Right atrium auricular region (tissue), 2 donors: ENCODE results near the gene R3HCC1L. TPM values are rescaled to one million over a fixed set of nuclear protein-coding genes. Genes with fewer than 3 reads are reported as not detected.

ENCODE experiments used
- DNase-seq: peaks from one replicate; pipeline ENCODE4 v3.0.0-alpha.2; 2019; ENCODE audit warnings: low spot score
- H3K27ac ChIP-seq, 2 donors: fragments of 200-600 bp; sonication (generic); 1 replicate in 1 of 2; 2 replicates in 1 of 2; pipeline ENCODE4 v1.5.1; 2016 to 2019
- H3K27me3 ChIP-seq, 2 donors: fragments of 200-600 bp; sonication (generic); one replicate each; pipeline versions ENCODE4 v1.5.1 to v1.6.0; 2017 to 2019
- H3K36me3 ChIP-seq: fragments of 200-600 bp; sonication (generic); one replicate; pipeline ENCODE4 v1.5.1; 2016
- H3K4me1 ChIP-seq, 2 donors: fragments of 200-600 bp; sonication (generic); one replicate each; pipeline versions ENCODE4 v1.5.1 to v1.6.0; 2017 to 2019
- H3K4me3 ChIP-seq, 2 donors: fragments of 200-600 bp; sonication (generic); 1 replicate in 1 of 2; 2 replicates in 1 of 2; pipeline ENCODE4 v1.5.1; 2017 to 2019; ENCODE audit warnings: mild to moderate bottlenecking in 1 of 2, moderate library complexity in 1 of 2
- H3K9me3 ChIP-seq, 2 donors: fragments of 200-600 bp; sonication (generic); one replicate each; pipeline ENCODE4 v1.5.1; 2019
- CTCF ChIP-seq, 2 donors: fragments of 200-600 bp; sonication (generic); IDR thresholded peaks; one replicate each; pipeline ENCODE4 v1.5.1; 2019; ENCODE audit warnings: antibody characterized with exemption in 2 of 2
- total RNA-seq, 2 donors: library from RNA; depleted of rRNA; stranded (reverse); fragments of >200 nt; gene quantifications; one replicate each; pipeline ENCODE4 v1.1.0, GENCODE V29; 2016

Gene R3HCC1L
- total RNA-seq, 2 donors from 2014 or later: 4.0 to 5.2 TPM

DNA sequence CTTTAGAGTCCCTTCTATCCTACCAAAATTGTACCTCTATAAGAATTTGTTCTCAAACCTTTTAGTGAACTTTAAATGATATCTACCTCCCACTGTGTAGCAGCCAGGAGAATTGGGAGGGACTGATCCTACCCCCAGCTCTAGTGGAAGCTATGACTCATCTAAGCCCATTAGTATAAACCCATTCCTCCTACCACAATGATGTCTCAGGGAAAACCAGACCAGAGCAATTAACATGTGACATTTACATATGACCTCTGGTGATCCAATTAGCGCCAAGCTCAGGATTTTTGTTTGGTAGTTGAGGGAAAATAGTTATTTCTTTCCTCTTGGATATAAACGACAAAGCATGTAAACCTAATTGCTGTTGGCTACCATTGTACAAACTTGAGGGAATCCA is 33.1 kb upstream of the R3HCC1L start:
- Histone ChIP-seq H3K36me3 (no peaks in the 10 kb centered on the region), H3K27ac (no peak overlapping the region), H3K4me1 (no peaks in the 10 kb centered on the region), H3K27me3 (no peaks in the 10 kb centered on the region), H3K9me3 (no peaks in the 10 kb centered on the region), H3K4me3 (no peak overlapping the region)
- DNase-seq: no peak
- TF ChIP-seq CTCF (IDR thresholded peaks at IDR 0.05): no peak

GRCh38 chr10:98104125-98104524 is 30.3 kb upstream of the R3HCC1L start:
- H3K9me3 ChIP-seq: no peaks in the 10 kb centered on the region
- TF ChIP-seq CTCF (IDR thresholded peaks at IDR 0.05): no peak
- H3K27ac ChIP-seq: no peak overlapping the region

GRCh38 chr10:98106531-98106930 is 27.9 kb upstream of the R3HCC1L start:
- H3K9me3 ChIP-seq: no peaks in the 10 kb centered on the region
- H3K27me3 ChIP-seq: no peaks in the 10 kb centered on the region
- no peaks in the 10 kb centered on the region for H3K36me3 ChIP-seq
- no peak overlapping the region for H3K4me3 ChIP-seq
- DNase-seq: no peak
- H3K4me1 ChIP-seq: no peaks in the 10 kb centered on the region
- H3K27ac ChIP-seq: no peak overlapping the region
- TF ChIP-seq CTCF (IDR thresholded peaks at IDR 0.05): no peak

More at GRCh38 chr10:98104125-98104524, 30.3 kb upstream of the R3HCC1L start:
- Histone ChIP-seq H3K36me3 (no peaks in the 10 kb centered on the region), H3K27me3 (no peaks in the 10 kb centered on the region), H3K4me1 (no peaks in the 10 kb centered on the region), H3K4me3 (no peak overlapping the region)
- no peak for DNase-seq

GRCh38 chr10:98107644-98108430 is 26.6 kb upstream of the R3HCC1L start:
- no peak for TF ChIP-seq CTCF (IDR thresholded peaks at IDR 0.05)
- no peaks in the 10 kb centered on the region for H3K9me3 ChIP-seq
- H3K4me3 ChIP-seq: no peak overlapping the region
- DNase-seq: no peak
- H3K27me3 ChIP-seq: no peaks in the 10 kb centered on the region
- no peak overlapping the region for H3K27ac ChIP-seq
- no peaks in the 10 kb centered on the region for H3K36me3 ChIP-seq
- H3K4me1 ChIP-seq: no peaks in the 10 kb centered on the region

- no peak for DNase-seq
- Histone ChIP-seq H3K4me3 (no peak overlapping the region), H3K36me3 (no peaks in the 10 kb centered on the region), H3K27me3 (no peaks in the 10 kb centered on the region), H3K27ac (no peak overlapping the region), H3K4me1 (no peaks in the 10 kb centered on the region), H3K9me3 (no peaks in the 10 kb centered on the region)
- TF ChIP-seq CTCF (IDR thresholded peaks at IDR 0.05): no peak
Measured at GRCh38 chr10:98110356-98110755, 24.1 kb upstream of the R3HCC1L start.
